GM12878 (cell line): ENCODE measurements around the gene TCF4. TPM values are rescaled to one million over a fixed set of nuclear protein-coding genes. Genes with fewer than 3 reads are reported as not detected.

Experiments used
- ATAC-seq: fragments of 200-7000 bp; cut with Tn5 transposase; 3 replicates; pipeline ENCODE4 v1.9.1; 2020; ENCODE audit warnings: mild to moderate bottlenecking, moderate library complexity
- BruUV-seq: library from RNA; stranded (reverse); fragments of 400-500 nt; replicated peaks from 2 replicates; lab custom pipeline; 2021; lab: Mats Ljungman, UMichigan
- CTCF ChIA-PET: fragments of 300-600 bp; sonication (Branson Sonifier 250); formaldehyde crosslinking; extraction: SDS; loops from one replicate; lab custom pipeline; 2021; ENCODE audit warnings: inconsistent platforms; lab: Yijun Ruan, JAX
- POLR2A ChIA-PET: fragments of 350-600 bp; formaldehyde crosslinking; extraction: SDS; loops from one replicate; lab custom pipeline; 2021; ENCODE audit warnings: inconsistent platforms; lab: Charles Lee
- RAD21 ChIA-PET: fragments of 300-600 bp; sonication (Branson Sonifier 250); formaldehyde crosslinking; loops from one replicate; lab custom pipeline; 2023; ENCODE audit warnings: antibody characterized with exemption; ENCODE audit not compliant: unreplicated experiment; lab: Charles Lee
- SMC1A ChIA-PET: fragments of 300-600 bp; sonication (Branson Sonifier 250); formaldehyde crosslinking; loops from one replicate; lab custom pipeline; 2023; ENCODE audit not compliant: unreplicated experiment, uncharacterized antibody; lab: Charles Lee
- DNase-seq: peaks from one replicate; pipeline ENCODE4 v3.0.0-alpha.2; 2011; ENCODE audit warnings: low read depth, low spot score
- FAIRE-seq: peaks from 3 replicates; lab custom pipeline; 2011; peaks lifted over from hg19 to GRCh38; lab: Jason Lieb, UNC
- H2AFZ ChIP-seq: 2 replicates; pipeline ENCODE4 v1.6.0; 2011; ENCODE audit warnings: low read depth, low read length, control low read depth; ENCODE audit not compliant: control insufficient read depth
- H3K27ac ChIP-seq: 2 replicates; pipeline ENCODE4 v1.5.1; 2011; ENCODE audit warnings: control low read depth; ENCODE audit not compliant: control insufficient read depth, insufficient read depth
- H3K27me3 ChIP-seq, 2 experiments: replicated peaks in 1 of 2; 2 replicates each; pipeline versions ENCODE4 v1.6.0 to v1.6.1; 2011; ENCODE audit warnings: low read length in 1 of 2; ENCODE audit not compliant: control insufficient read depth in 2 of 2, insufficient read depth in 2 of 2
- H3K36me3 ChIP-seq, 2 experiments: 2 replicates each; pipeline ENCODE4 v1.5.1; 2011; ENCODE audit warnings: low read length in 1 of 2; ENCODE audit not compliant: control insufficient read depth in 2 of 2, insufficient read depth in 2 of 2
- H3K4me1 ChIP-seq: 2 replicates; pipeline ENCODE4 v1.6.1; 2011; ENCODE audit warnings: mild to moderate bottlenecking, low read length, moderate library complexity, mixed read lengths; ENCODE audit not compliant: control insufficient read depth, insufficient read depth
- H3K4me2 ChIP-seq: 2 replicates; pipeline ENCODE4 v1.6.0; 2011; ENCODE audit warnings: control low read depth; ENCODE audit not compliant: control insufficient read depth, insufficient read depth
- H3K4me3 ChIP-seq: fragments of 200-600 bp; sonication (generic); 2 replicates; pipeline ENCODE4 v1.5.1; 2016
- H3K79me2 ChIP-seq: 2 replicates; pipeline ENCODE4 v1.6.0; 2011; ENCODE audit warnings: low read length; ENCODE audit not compliant: control insufficient read depth, insufficient read depth
- H3K9ac ChIP-seq: 2 replicates; pipeline ENCODE4 v1.8.0; 2011; ENCODE audit warnings: low read length, control low read depth, mixed read lengths; ENCODE audit not compliant: control insufficient read depth, insufficient read depth
- H3K9me3 ChIP-seq: replicated peaks from 3 replicates; pipeline ENCODE4 v1.5.1; 2011; ENCODE audit warnings: mild to moderate bottlenecking, low read length; ENCODE audit not compliant: control insufficient read depth, insufficient read depth
- H4K20me1 ChIP-seq: 2 replicates; pipeline ENCODE4 v1.6.0; 2011; ENCODE audit not compliant: control insufficient read depth, insufficient read depth
- CEBPZ ChIP-seq: fragments of 150-350 bp; IDR thresholded peaks from 2 replicates; pipeline ENCODE4 v1.6.1; 2016; ENCODE audit warnings: low read depth, low read length
- CREB1 ChIP-seq: IDR thresholded peaks from 2 replicates; pipeline ENCODE4 v1.6.1; 2012; ENCODE audit warnings: low read depth, mild to moderate bottlenecking, inconsistent platforms
- CREM ChIP-seq: IDR thresholded peaks from 2 replicates; pipeline ENCODE4 v1.6.1; 2014; ENCODE audit warnings: antibody characterized with exemption, low read depth
- CTCF ChIP-seq, 3 experiments: IDR thresholded peaks in 2 of 3; conservative IDR thresholded peaks in 1 of 3; 2 replicates each; pipeline ENCODE4 v1.5.1; 2011; ENCODE audit warnings: low read depth in 3 of 3, low read length in 3 of 3, mild to moderate bottlenecking in 3 of 3, control low read depth in 2 of 3, moderate library complexity in 2 of 3, inconsistent platforms in 1 of 3, mixed read lengths in 1 of 3; ENCODE audit not compliant: control insufficient read depth in 2 of 3, insufficient read depth in 1 of 3; ENCODE audit errors: extremely low read depth in 1 of 3
- DPF2 ChIP-seq: fragments of 450-650 bp; IDR thresholded peaks from 2 replicates; pipeline ENCODE4 v1.6.1; 2017; ENCODE audit warnings: mild to moderate bottlenecking
- ESRRA ChIP-seq: IDR thresholded peaks from 2 replicates; pipeline ENCODE4 v1.6.1; 2012; ENCODE audit warnings: mild to moderate bottlenecking, low read length, improper control_type of control experiment
- NFYA ChIP-seq: IDR thresholded peaks from 2 replicates; pipeline ENCODE4 v1.6.1; 2011; ENCODE audit warnings: low read depth, mild to moderate bottlenecking, low read length, improper control_type of control experiment, borderline replicate concordance
- WRNIP1 ChIP-seq: IDR thresholded peaks from 2 replicates; pipeline ENCODE4 v1.6.1; 2011; ENCODE audit warnings: low read depth, low read length, improper control_type of control experiment, borderline replicate concordance
- in situ Hi-C: fragments of 300-500 bp; cut with MboI; formaldehyde crosslinking; loops from 9 replicates; pipeline ENCODE4 v1.14.3; 2018; ENCODE audit warnings: mixed read lengths
- intact Hi-C: fragments of 100-400 bp; cut with micrococcal nuclease; formaldehyde crosslinking; loops from one replicate; pipeline ENCODE4 v1.14.2; 2022; ENCODE audit not compliant: unreplicated experiment
- polyA plus RNA-seq, 11 experiments: library from polyadenylated mRNA; depleted of rRNA in 4 of 11; unstranded in 6 of 11; stranded (reverse) in 5 of 11; fragments of >200 nt; fragmentation: Nextera tagmentation in 4 of 11; fragmentation: Illumina TruSeq in 1 of 11; extraction: Ambion mirVana in 4 of 11; extraction: Trizol in 1 of 11; gene quantifications; 1 replicate in 1 of 11; 2 replicates in 10 of 11; pipeline versions ENCODE4 v1.2.1 to v1.2.3, GENCODE V29; 2011 to 2016; ENCODE audit warnings: inconsistent platforms in 2 of 11, missing spikeins in 2 of 11, low read depth in 1 of 11
- total RNA-seq, 4 experiments: library from RNA; depleted of rRNA in 3 of 4; stranded (reverse); fragments of >200 nt in 3 of 4; fragmentation: Illumina TruSeq in 1 of 4; extraction: Trizol in 1 of 4; gene quantifications; 2 replicates each; pipeline versions ENCODE4 v1.2.1 to v1.2.3, GENCODE V29; 2013 to 2021

TCF4 gene
- total and polyA plus RNA-seq, 10 of the 15 experiments (the other 5 are each of a cell fraction or from before 2014, with no cell fraction given): 15.2 to 94.0 (median 31.5) TPM

- TF ChIP-seq CTCF (IDR thresholded peaks at IDR 0.05 in 2 of 3, conservative IDR thresholded peaks at IDR 0.05 in 1 of 3; ENCODE audit: control insufficient read depth in 2 of 3, extremely low read depth in 1 of 3, insufficient read depth in 1 of 3, low read depth in 3 of 3, low read length in 3 of 3) (no peak), WRNIP1 (no peak), CREM (no peak), ESRRA (no peak), NFYA (no peak), CREB1 (no peak)
Observed at GRCh38 chr18:55442561-55442960, 145.4 kb downstream of the TCF4 start (continued).

- no peak for FAIRE-seq
- H3K4me3 ChIP-seq: no peak overlapping the region
- ATAC-seq: no peak
- H4K20me1 ChIP-seq: no peaks in the 10 kb centered on the region
- H3K27ac ChIP-seq: no peak overlapping the region
- intact Hi-C loops: no loop called here
- DNase-seq: no peak
- ChIA-PET SMC1A (interaction anchor here (0.6 to 2.9 kb wide), 4 partner anchors 13 to 77 kb away, joined by 3 to 9 read pairs (median 4); no protein-coding TSS in a partner anchor), CTCF (interaction anchor here (0.6 to 1.3 kb wide), 3 partner anchors 25 to 57 kb away, joined by 3 read pairs; no protein-coding TSS in a partner anchor), RAD21 (interaction anchor here (1.1 kb wide), 1 partner anchor 207 kb away, joined by 3 read pairs; no protein-coding TSS in a partner anchor), POLR2A (no interaction called here)
- no peaks in the 10 kb centered on the region for H3K9me3 ChIP-seq
- H3K79me2 ChIP-seq: no peaks in the 10 kb centered on the region
- BruUV-seq: no TSS peak
- no peak for TF ChIP-seq DPF2
- TF ChIP-seq CEBPZ: no peak
- in situ Hi-C loops: no loop called here
- no peak overlapping the region for H3K9ac ChIP-seq
- H3K36me3 ChIP-seq: no peaks in the 10 kb centered on the region
- H3K4me1 ChIP-seq: no peaks in the 10 kb centered on the region
- H2AFZ ChIP-seq: no peak overlapping the region
- no peaks in the 10 kb centered on the region; a peak in 1 of 4 replicates for H3K27me3 ChIP-seq
- H3K4me2 ChIP-seq: no peak overlapping the region
Observed at GRCh38 chr18:55440988-55441387, 147.0 kb downstream of the TCF4 start.
